H1 (cell line): ENCODE data around the gene NFATC1. TPM values are rescaled to one million over a fixed set of nuclear protein-coding genes. Genes with fewer than 3 reads are reported as not detected.

Source experiments
- BRCA1 ChIP-seq: IDR thresholded peaks from 2 replicates; pipeline ENCODE4 v1.6.1; 2012; ENCODE audit warnings: low read depth, low read length, improper control_type of control experiment
- EP300 ChIP-seq, 2 experiments: IDR thresholded peaks; 1 replicate in 1 of 2; 2 replicates in 1 of 2; pipeline ENCODE4 v1.6.1; 2011 to 2012; ENCODE audit warnings: low read depth in 2 of 2, low read length in 2 of 2, mild to moderate bottlenecking in 2 of 2, borderline replicate concordance in 1 of 2, inconsistent platforms in 1 of 2, moderate library complexity in 1 of 2
- EZH2 ChIP-seq: fragments of 200-600 bp; sonication (generic); IDR thresholded peaks from 2 replicates; pipeline ENCODE4 v1.7.1; 2012; ENCODE audit warnings: low read depth, mild to moderate bottlenecking, moderate library complexity, low read length, inconsistent platforms; ENCODE audit not compliant: severe bottlenecking
- JUND ChIP-seq: IDR thresholded peaks from 2 replicates; pipeline ENCODE4 v1.6.1; 2011; ENCODE audit warnings: mild to moderate bottlenecking, improper control_type of control experiment, low read length
- SRF ChIP-seq: IDR thresholded peaks from 2 replicates; pipeline ENCODE4 v1.6.1; 2011; ENCODE audit warnings: mild to moderate bottlenecking, low read depth, low read length, moderate library complexity
- polyA plus RNA-seq, 7 experiments: library from polyadenylated mRNA; depleted of rRNA in 3 of 7; stranded (reverse) in 5 of 7; unstranded in 2 of 7; fragments of >200 nt in 5 of 7; fragments of 200-250 nt in 2 of 7; gene quantifications; 1 replicate in 5 of 7; 2 replicates in 1 of 7; 4 replicates in 1 of 7; pipeline versions ENCODE4 v1.2.1 to v1.2.3, GENCODE V29; 2011 to 2013; ENCODE audit warnings: missing spikeins in 2 of 7, mixed read lengths in 2 of 7
- total RNA-seq: library from RNA; stranded (reverse); fragmentation: NEBNext Ultra II Directional; extraction: Animal tissue kit (Norgen Biotek cat#: 25700); gene quantifications from 2 replicates; pipeline ENCODE4 v1.2.1, GENCODE V29; 2021
- TF ChIP-seq, protein P1 (sequence below): fragments of 300-600 bp; sonication (generic); IDR thresholded peaks from 2 replicates; pipeline ENCODE4 v1.7.1; 2012; ENCODE audit warnings: low read length, moderate library complexity, mild to moderate bottlenecking, inconsistent platforms; ENCODE audit not compliant: insufficient replicate concordance

The NFATC1 gene
- total and polyA plus RNA-seq, 2 of the 8 experiments (the other 6 are each of a cell fraction or from before 2014, with no cell fraction given), result 2.0 to 6.6 TPM

DNA sequence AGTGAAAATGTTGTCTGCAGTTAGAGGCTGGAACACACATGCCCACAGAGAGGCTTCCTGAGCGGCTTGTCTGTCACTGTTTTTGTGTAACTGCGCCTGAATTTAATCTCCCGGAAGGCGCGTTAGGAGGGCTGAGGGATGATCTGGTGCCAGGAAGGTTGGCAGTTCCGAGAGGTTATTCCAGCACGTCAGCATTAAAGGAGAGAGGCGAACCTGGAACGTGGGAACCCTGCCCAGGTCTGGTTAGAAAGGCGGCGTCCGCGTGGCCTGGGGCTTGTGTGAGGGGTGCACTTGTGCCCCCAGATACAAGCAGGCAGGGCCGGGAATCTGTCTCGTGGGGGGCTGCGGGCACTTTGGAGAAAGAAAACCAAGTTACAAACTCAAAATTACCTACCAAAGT lies 75.3 kb downstream of the NFATC1 start (continued):
- TF ChIP-seq, protein P1, sequence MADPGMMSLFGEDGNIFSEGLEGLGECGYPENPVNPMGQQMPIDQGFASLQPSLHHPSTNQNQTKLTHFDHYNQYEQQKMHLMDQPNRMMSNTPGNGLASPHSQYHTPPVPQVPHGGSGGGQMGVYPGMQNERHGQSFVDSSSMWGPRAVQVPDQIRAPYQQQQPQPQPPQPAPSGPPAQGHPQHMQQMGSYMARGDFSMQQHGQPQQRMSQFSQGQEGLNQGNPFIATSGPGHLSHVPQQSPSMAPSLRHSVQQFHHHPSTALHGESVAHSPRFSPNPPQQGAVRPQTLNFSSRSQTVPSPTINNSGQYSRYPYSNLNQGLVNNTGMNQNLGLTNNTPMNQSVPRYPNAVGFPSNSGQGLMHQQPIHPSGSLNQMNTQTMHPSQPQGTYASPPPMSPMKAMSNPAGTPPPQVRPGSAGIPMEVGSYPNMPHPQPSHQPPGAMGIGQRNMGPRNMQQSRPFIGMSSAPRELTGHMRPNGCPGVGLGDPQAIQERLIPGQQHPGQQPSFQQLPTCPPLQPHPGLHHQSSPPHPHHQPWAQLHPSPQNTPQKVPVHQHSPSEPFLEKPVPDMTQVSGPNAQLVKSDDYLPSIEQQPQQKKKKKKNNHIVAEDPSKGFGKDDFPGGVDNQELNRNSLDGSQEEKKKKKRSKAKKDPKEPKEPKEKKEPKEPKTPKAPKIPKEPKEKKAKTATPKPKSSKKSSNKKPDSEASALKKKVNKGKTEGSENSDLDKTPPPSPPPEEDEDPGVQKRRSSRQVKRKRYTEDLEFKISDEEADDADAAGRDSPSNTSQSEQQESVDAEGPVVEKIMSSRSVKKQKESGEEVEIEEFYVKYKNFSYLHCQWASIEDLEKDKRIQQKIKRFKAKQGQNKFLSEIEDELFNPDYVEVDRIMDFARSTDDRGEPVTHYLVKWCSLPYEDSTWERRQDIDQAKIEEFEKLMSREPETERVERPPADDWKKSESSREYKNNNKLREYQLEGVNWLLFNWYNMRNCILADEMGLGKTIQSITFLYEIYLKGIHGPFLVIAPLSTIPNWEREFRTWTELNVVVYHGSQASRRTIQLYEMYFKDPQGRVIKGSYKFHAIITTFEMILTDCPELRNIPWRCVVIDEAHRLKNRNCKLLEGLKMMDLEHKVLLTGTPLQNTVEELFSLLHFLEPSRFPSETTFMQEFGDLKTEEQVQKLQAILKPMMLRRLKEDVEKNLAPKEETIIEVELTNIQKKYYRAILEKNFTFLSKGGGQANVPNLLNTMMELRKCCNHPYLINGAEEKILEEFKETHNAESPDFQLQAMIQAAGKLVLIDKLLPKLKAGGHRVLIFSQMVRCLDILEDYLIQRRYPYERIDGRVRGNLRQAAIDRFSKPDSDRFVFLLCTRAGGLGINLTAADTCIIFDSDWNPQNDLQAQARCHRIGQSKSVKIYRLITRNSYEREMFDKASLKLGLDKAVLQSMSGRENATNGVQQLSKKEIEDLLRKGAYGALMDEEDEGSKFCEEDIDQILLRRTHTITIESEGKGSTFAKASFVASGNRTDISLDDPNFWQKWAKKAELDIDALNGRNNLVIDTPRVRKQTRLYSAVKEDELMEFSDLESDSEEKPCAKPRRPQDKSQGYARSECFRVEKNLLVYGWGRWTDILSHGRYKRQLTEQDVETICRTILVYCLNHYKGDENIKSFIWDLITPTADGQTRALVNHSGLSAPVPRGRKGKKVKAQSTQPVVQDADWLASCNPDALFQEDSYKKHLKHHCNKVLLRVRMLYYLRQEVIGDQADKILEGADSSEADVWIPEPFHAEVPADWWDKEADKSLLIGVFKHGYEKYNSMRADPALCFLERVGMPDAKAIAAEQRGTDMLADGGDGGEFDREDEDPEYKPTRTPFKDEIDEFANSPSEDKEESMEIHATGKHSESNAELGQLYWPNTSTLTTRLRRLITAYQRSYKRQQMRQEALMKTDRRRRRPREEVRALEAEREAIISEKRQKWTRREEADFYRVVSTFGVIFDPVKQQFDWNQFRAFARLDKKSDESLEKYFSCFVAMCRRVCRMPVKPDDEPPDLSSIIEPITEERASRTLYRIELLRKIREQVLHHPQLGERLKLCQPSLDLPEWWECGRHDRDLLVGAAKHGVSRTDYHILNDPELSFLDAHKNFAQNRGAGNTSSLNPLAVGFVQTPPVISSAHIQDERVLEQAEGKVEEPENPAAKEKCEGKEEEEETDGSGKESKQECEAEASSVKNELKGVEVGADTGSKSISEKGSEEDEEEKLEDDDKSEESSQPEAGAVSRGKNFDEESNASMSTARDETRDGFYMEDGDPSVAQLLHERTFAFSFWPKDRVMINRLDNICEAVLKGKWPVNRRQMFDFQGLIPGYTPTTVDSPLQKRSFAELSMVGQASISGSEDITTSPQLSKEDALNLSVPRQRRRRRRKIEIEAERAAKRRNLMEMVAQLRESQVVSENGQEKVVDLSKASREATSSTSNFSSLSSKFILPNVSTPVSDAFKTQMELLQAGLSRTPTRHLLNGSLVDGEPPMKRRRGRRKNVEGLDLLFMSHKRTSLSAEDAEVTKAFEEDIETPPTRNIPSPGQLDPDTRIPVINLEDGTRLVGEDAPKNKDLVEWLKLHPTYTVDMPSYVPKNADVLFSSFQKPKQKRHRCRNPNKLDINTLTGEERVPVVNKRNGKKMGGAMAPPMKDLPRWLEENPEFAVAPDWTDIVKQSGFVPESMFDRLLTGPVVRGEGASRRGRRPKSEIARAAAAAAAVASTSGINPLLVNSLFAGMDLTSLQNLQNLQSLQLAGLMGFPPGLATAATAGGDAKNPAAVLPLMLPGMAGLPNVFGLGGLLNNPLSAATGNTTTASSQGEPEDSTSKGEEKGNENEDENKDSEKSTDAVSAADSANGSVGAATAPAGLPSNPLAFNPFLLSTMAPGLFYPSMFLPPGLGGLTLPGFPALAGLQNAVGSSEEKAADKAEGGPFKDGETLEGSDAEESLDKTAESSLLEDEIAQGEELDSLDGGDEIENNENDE, result no peak
- no peak for TF ChIP-seq BRCA1
- no peak for TF ChIP-seq EZH2
- no peak for TF ChIP-seq SRF
- TF ChIP-seq EP300 (IDR thresholded peaks at IDR 0.05; ENCODE audit: borderline replicate concordance in 1 of 2, low read depth in 2 of 2, low read length in 2 of 2), result no peak
- no peak for TF ChIP-seq JUND
- TF ChIP-seq, all 59 proteins: peak for 0
